Neutrophil (primary cell): ENCODE data around the gene DCP1A.

Source experiments
- H3K27ac ChIP-seq: fragments of 200-600 bp; sonication (generic); 2 replicates; pipeline ENCODE4 v1.5.1; 2016; ENCODE audit warnings: mild to moderate bottlenecking, moderate library complexity
- H3K27me3 ChIP-seq: fragments of 200-600 bp; sonication (generic); 2 replicates; pipeline ENCODE4 v1.6.0; 2016; ENCODE audit warnings: mild to moderate bottlenecking
- H3K36me3 ChIP-seq: fragments of 200-600 bp; sonication (generic); 2 replicates; pipeline ENCODE4 v1.5.1; 2017
- H3K4me1 ChIP-seq, 2 experiments: fragments of 200-600 bp in 1 of 2; sonication (generic) in 1 of 2; 1 replicate in 1 of 2; 2 replicates in 1 of 2; pipeline versions ENCODE4 v1.5.1 to v1.6.1; 2013 to 2016; ENCODE audit warnings: low read depth in 1 of 2, low read length in 1 of 2, mild to moderate bottlenecking in 1 of 2, moderate library complexity in 1 of 2; ENCODE audit not compliant: control insufficient read depth in 1 of 2, insufficient read depth in 1 of 2
- H3K4me3 ChIP-seq, 2 experiments: fragments of 200-600 bp in 1 of 2; sonication (generic) in 1 of 2; 1 replicate in 1 of 2; 2 replicates in 1 of 2; pipeline ENCODE4 v1.5.1; 2013 to 2016; ENCODE audit warnings: low read depth in 1 of 2, low read length in 1 of 2, mild to moderate bottlenecking in 1 of 2, moderate library complexity in 1 of 2
- H3K9me3 ChIP-seq: fragments of 200-600 bp; sonication (generic); 2 replicates; pipeline ENCODE4 v1.5.1; 2016
- CTCF ChIP-seq: fragments of 200-600 bp; sonication (generic); IDR thresholded peaks from 2 replicates; pipeline ENCODE4 v1.5.1; 2016; ENCODE audit warnings: antibody characterized with exemption

DCP1A gene

DNA sequence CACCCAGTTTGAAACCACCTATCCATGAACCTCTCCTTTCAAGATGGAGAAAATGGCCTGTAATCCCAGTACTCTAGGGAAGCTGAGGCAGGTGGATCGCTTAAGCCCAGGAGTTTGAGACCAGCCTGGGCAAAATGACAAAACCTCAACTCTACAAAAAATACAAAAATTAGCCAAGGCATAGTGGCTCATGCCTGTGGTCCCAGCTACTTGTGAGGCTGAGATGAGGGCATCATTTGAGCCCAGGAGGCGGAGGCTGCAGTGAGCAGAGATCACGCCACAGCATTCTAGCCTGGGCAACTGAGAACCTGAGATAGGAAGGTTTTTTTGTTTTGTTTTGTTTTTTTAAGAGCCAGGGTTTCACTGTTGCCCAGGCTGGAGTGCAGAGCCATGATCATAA is 96.9 kb downstream of the DCP1A start:
- no peaks in the 10 kb centered on the region for H3K27me3 ChIP-seq
- H3K9me3 ChIP-seq, result no peaks in the 10 kb centered on the region
- H3K4me1 ChIP-seq, result peaks cover 67 to 88% of the 10 kb centered on the region in 2 experiments
- peaks cover 9% of the 10 kb centered on the region for H3K36me3 ChIP-seq
- H3K4me3 ChIP-seq, result peak overlapping the region; percentile 79 to 95
- peak overlapping the region; percentile 97 for H3K27ac ChIP-seq
- TF ChIP-seq CTCF, result no peak

GRCh38 chr3:53248161-53248560 is 99.2 kb downstream of the DCP1A start:
- Histone ChIP-seq H3K27me3 (no peaks in the 10 kb centered on the region), H3K9me3 (no peaks in the 10 kb centered on the region), H3K4me1 (peaks cover 85 to 100% of the 10 kb centered on the region in 2 experiments), H3K36me3 (peaks cover 24% of the 10 kb centered on the region), H3K4me3 (peak overlapping the region; percentile 79 to 95), H3K27ac (peak overlapping the region; percentile 97)
- no peak for TF ChIP-seq CTCF

- no peaks in the 10 kb centered on the region for H3K9me3 ChIP-seq
- no peak for TF ChIP-seq CTCF
- H3K27me3 ChIP-seq, result no peaks in the 10 kb centered on the region
- H3K4me3 ChIP-seq, result peak overlapping the region; percentile 79 to 95
- peaks cover 29% of the 10 kb centered on the region for H3K36me3 ChIP-seq
- peak overlapping the region; percentile 97 for H3K27ac ChIP-seq
- H3K4me1 ChIP-seq, result peaks cover 90 to 100% of the 10 kb centered on the region in 2 experiments
Measured at GRCh38 chr3:53247619-53248018, 99.7 kb downstream of the DCP1A start.

DNA sequence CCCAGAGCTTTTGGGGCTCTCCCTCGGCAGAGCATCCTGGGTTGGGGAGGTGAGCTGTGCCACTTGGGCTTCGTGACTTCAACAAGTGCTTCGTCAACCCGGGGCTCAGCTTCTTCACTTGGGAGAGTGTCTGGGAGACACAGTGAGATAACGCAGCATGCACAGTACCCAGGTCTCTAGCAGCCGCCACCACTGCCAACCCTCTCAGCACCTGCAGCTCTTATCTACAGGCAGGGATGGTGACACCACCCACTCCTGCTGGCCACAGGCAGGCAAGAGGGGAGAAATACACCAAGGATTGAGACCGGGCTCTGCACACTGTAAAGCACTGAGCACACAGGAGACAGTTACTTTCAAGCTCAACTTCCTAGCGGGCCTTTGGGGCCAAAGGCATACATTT is 103.1 kb downstream of the DCP1A start:
- Histone ChIP-seq H3K4me3 (peak overlapping the region in 1 of 2 experiments; percentile 40), H3K27ac (peak overlapping the region; percentile 97), H3K27me3 (no peaks in the 10 kb centered on the region), H3K36me3 (peaks cover 63% of the 10 kb centered on the region), H3K4me1 (peaks cover 93 to 99% of the 10 kb centered on the region in 2 experiments), H3K9me3 (no peaks in the 10 kb centered on the region)
- no peak for TF ChIP-seq CTCF

DNA sequence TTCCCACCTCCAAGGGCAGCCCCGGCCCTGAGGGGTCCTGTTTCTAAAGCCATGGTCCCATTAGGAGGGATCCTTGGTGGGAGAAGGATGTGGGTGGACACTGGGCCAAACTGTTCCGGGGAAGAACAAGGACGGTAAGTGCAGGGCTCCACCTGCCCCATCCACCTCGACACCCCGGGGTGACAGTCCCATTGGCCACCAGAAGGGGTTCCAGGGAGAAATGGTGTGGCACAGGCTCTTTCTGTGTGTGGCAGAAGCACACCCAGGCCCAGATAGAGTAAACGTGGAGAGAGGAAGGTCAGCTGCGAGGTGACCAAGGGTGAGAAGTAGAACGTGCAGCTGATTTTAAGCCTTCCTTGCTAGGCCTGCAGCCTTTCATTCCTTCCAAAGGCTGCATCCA is 103.6 kb downstream of the DCP1A start:
- no peaks in the 10 kb centered on the region for H3K9me3 ChIP-seq

More for the DNA sequence above, 103.6 kb downstream of the DCP1A start:
- Histone ChIP-seq H3K36me3 (peaks cover 68% of the 10 kb centered on the region), H3K4me3 (peak overlapping the region in 1 of 2 experiments; percentile 40), H3K27me3 (no peaks in the 10 kb centered on the region), H3K4me1 (peaks cover 88 to 94% of the 10 kb centered on the region in 2 experiments), H3K27ac (peak overlapping the region; percentile 97)
- no peak for TF ChIP-seq CTCF
